ENCODE results near the gene CERT1.
"Not testable (repeated sequence)": the region's sequence is repeated elsewhere in the genome, so short reads cannot be mapped to it uniquely, and the experiment has no call there.

The CERT1 gene

GRCh38 chr5:75498208-75498777 is 13.1 kb downstream of the CERT1 start:
- no peak for TF ChIP-seq CTCF (conservative IDR thresholded peaks at IDR 0.05; ENCODE audit: low read depth, low read length)
- no peak for DNase-seq (ENCODE audit: low read depth)

GRCh38 chr5:75496026-75496425 is 15.4 kb downstream of the CERT1 start:
- no peak for DNase-seq (ENCODE audit: low read depth)
- TF ChIP-seq CTCF (conservative IDR thresholded peaks at IDR 0.05; ENCODE audit: low read depth, low read length), result no peak
- no peak overlapping the region for H3K4me3 ChIP-seq (ENCODE audit: low read length)

More at GRCh38 chr5:75498208-75498777, 13.1 kb downstream of the CERT1 start:
- no peak overlapping the region for H3K4me3 ChIP-seq (ENCODE audit: low read length)

GRCh38 chr5:75491621-75492020 is 19.8 kb downstream of the CERT1 start:
- TF ChIP-seq CTCF (conservative IDR thresholded peaks at IDR 0.05; ENCODE audit: low read depth, low read length), result no peak
- no peak overlapping the region for H3K4me3 ChIP-seq (ENCODE audit: low read length)
- no peak for DNase-seq (ENCODE audit: low read depth)

- not testable (repeated sequence) for H3K4me3 ChIP-seq (ENCODE audit: low read length); DNase-seq (ENCODE audit: low read depth)
These were observed 21.6 kb downstream of the CERT1 start for GRCh38 chr5:75489847-75490246.

GRCh38 chr5:75484605-75485004 is 26.8 kb downstream of the CERT1 start:
- DNase-seq (ENCODE audit: low read depth), result no peak
- no peak for TF ChIP-seq CTCF (conservative IDR thresholded peaks at IDR 0.05; ENCODE audit: low read depth, low read length)
- H3K4me3 ChIP-seq (ENCODE audit: low read length), result no peak overlapping the region

- TF ChIP-seq CTCF (conservative IDR thresholded peaks at IDR 0.05; ENCODE audit: low read depth, low read length), result no peak
- DNase-seq (ENCODE audit: low read depth), result no peak
- H3K4me3 ChIP-seq (ENCODE audit: low read length), result no peak overlapping the region
These were observed 28.9 kb downstream of the CERT1 start for GRCh38 chr5:75482482-75482881.

GRCh38 chr5:75481024-75481423 is 30.4 kb downstream of the CERT1 start:
- H3K4me3 ChIP-seq (ENCODE audit: low read length), result no peak overlapping the region
- TF ChIP-seq CTCF (conservative IDR thresholded peaks at IDR 0.05; ENCODE audit: low read depth, low read length), result no peak
- DNase-seq (ENCODE audit: low read depth), result no peak

GRCh38 chr5:75475364-75475763 is 36.1 kb downstream of the CERT1 start:
- DNase-seq (ENCODE audit: low read depth), result no peak
- no peak for TF ChIP-seq CTCF (conservative IDR thresholded peaks at IDR 0.05; ENCODE audit: low read depth, low read length)
- H3K4me3 ChIP-seq (ENCODE audit: low read length), result no peak overlapping the region
